Type B pancreatic cell (in vitro differentiated cells): ENCODE results near the gene PTPRF. TPM values are rescaled to one million over a fixed set of nuclear protein-coding genes. Genes with fewer than 3 reads are reported as not detected.

Source experiments
- DNase-seq: peaks from one replicate; pipeline ENCODE4 v3.0.0; 2021; ENCODE audit warnings: mixed read lengths; ENCODE audit not compliant: unreplicated experiment; ENCODE audit errors: extremely low spot score
- H3K27ac Mint-ChIP-seq: 2 replicates; pipeline ENCODE4 v1.8.0; 2021; ENCODE audit warnings: mild to moderate bottlenecking, mixed read lengths
- H3K27me3 Mint-ChIP-seq: 2 replicates; pipeline ENCODE4 v1.8.0; 2021; ENCODE audit warnings: mixed read lengths
- H3K36me3 Mint-ChIP-seq: 2 replicates; pipeline ENCODE4 v1.8.0; 2021; ENCODE audit warnings: mixed read lengths
- H3K4me1 Mint-ChIP-seq: one replicate; pipeline ENCODE4 v1.8.0; 2021; ENCODE audit warnings: mixed read lengths; ENCODE audit not compliant: unreplicated experiment
- H3K4me3 Mint-ChIP-seq: 2 replicates; pipeline ENCODE4 v1.8.0; 2021; ENCODE audit warnings: mild to moderate bottlenecking, mixed read lengths
- H3K9me3 Mint-ChIP-seq: 2 replicates; pipeline ENCODE4 v1.8.0; 2021; ENCODE audit warnings: mixed read lengths
- CTCF ChIP-seq: fragments of 200-600 bp; sonication (generic); conservative IDR thresholded peaks from 2 replicates; pipeline ENCODE4 v1.5.0; 2021; ENCODE audit warnings: antibody characterized with exemption, mild to moderate bottlenecking
- total RNA-seq: library from RNA; stranded (reverse); gene quantifications from 2 replicates; pipeline ENCODE4 v1.2.1, GENCODE V29; 2021; ENCODE audit warnings: low replicate concordance

The PTPRF gene
- total RNA-seq, 1 donor from 2014 or later: 260 TPM

- no peak overlapping the region for H3K27ac Mint-ChIP-seq
- H3K4me1 Mint-ChIP-seq: no peaks in the 10 kb centered on the region
- no peak overlapping the region for H3K4me3 Mint-ChIP-seq
- peaks cover 59% of the 10 kb centered on the region for H3K36me3 Mint-ChIP-seq
- TF ChIP-seq CTCF: no peak
- H3K9me3 Mint-ChIP-seq: no peaks in the 10 kb centered on the region
- H3K27me3 Mint-ChIP-seq: no peaks in the 10 kb centered on the region
- DNase-seq: no peak
Observed at GRCh38 chr1:43664369-43664768, 133.7 kb downstream of the PTPRF start.

GRCh38 chr1:43666608-43667007 lies 135.9 kb downstream of the PTPRF start:
- DNase-seq: no peak
- H3K36me3 Mint-ChIP-seq: peaks cover 57% of the 10 kb centered on the region
- no peaks in the 10 kb centered on the region for H3K9me3 Mint-ChIP-seq
- no peak overlapping the region for H3K4me3 Mint-ChIP-seq
- no peaks in the 10 kb centered on the region for H3K4me1 Mint-ChIP-seq
- TF ChIP-seq CTCF: no peak
- H3K27me3 Mint-ChIP-seq: no peaks in the 10 kb centered on the region
- H3K27ac Mint-ChIP-seq: no peak overlapping the region

GRCh38 chr1:43668956-43669355 lies 138.3 kb downstream of the PTPRF start:
- Mint-ChIP-seq H3K9me3 (no peaks in the 10 kb centered on the region), H3K4me3 (no peak overlapping the region), H3K36me3 (peaks cover 62% of the 10 kb centered on the region), H3K27ac (no peak overlapping the region), H3K27me3 (no peaks in the 10 kb centered on the region), H3K4me1 (no peaks in the 10 kb centered on the region)
- no peak for DNase-seq
- TF ChIP-seq CTCF: no peak

GRCh38 chr1:43669878-43670277 lies 139.2 kb downstream of the PTPRF start:
- DNase-seq: no peak
- Mint-ChIP-seq H3K4me3 (no peak overlapping the region), H3K27ac (no peak overlapping the region), H3K36me3 (peaks cover 53% of the 10 kb centered on the region), H3K4me1 (no peaks in the 10 kb centered on the region), H3K9me3 (no peaks in the 10 kb centered on the region), H3K27me3 (no peaks in the 10 kb centered on the region)
- TF ChIP-seq CTCF: no peak

GRCh38 chr1:43671193-43671592 lies 140.5 kb downstream of the PTPRF start:
- peaks cover 52% of the 10 kb centered on the region for H3K36me3 Mint-ChIP-seq
- no peak for DNase-seq
- TF ChIP-seq CTCF: no peak
- no peak overlapping the region for H3K27ac Mint-ChIP-seq
- no peaks in the 10 kb centered on the region for H3K4me1 Mint-ChIP-seq
- H3K27me3 Mint-ChIP-seq: no peaks in the 10 kb centered on the region
- H3K4me3 Mint-ChIP-seq: no peak overlapping the region
- H3K9me3 Mint-ChIP-seq: no peaks in the 10 kb centered on the region
